Lung (tissue), 12 donors: ENCODE data around the gene RARA. TPM values are rescaled to one million over a fixed set of nuclear protein-coding genes. Genes with fewer than 3 reads are reported as not detected.

Experiments
- ATAC-seq: fragments of 200-7000 bp; cut with Tn5 transposase; one replicate; pipeline ENCODE4 v1.9.1; 2020; ENCODE audit warnings: moderate number of reproducible peaks; ENCODE audit not compliant: insufficient read depth, low FRiP score
- DNase-seq, 3 donors: peaks; one replicate each; pipeline ENCODE4 v3.0.0-alpha.2; 2013 to 2017
- H3K27ac ChIP-seq, 2 donors: one replicate each; pipeline ENCODE4 v1.5.1; 2013; ENCODE audit warnings: mild to moderate bottlenecking in 2 of 2, moderate library complexity in 2 of 2, control low read depth in 1 of 2, inconsistent platforms in 1 of 2, low read depth in 1 of 2, low read length in 1 of 2
- H3K27me3 ChIP-seq, 3 donors: one replicate each; pipeline ENCODE4 v1.5.1; 2013; ENCODE audit warnings: low read length in 2 of 3; ENCODE audit not compliant: control insufficient read depth in 3 of 3, insufficient read depth in 3 of 3
- H3K36me3 ChIP-seq, 4 donors: one replicate each; pipeline ENCODE4 v1.5.1; 2013; ENCODE audit warnings: low read length in 4 of 4, mild to moderate bottlenecking in 1 of 4, moderate library complexity in 1 of 4; ENCODE audit not compliant: control insufficient read depth in 4 of 4, insufficient read depth in 4 of 4
- H3K4me1 ChIP-seq, 5 donors: one replicate each; pipeline ENCODE4 v1.5.1; 2013; ENCODE audit warnings: low read length in 5 of 5, mild to moderate bottlenecking in 2 of 5, moderate library complexity in 1 of 5; ENCODE audit not compliant: control insufficient read depth in 5 of 5, insufficient read depth in 5 of 5
- H3K4me3 ChIP-seq: one replicate; pipeline ENCODE4 v1.5.1; 2013; ENCODE audit warnings: mild to moderate bottlenecking, control low read depth, moderate library complexity
- H3K9ac ChIP-seq, 2 donors: one replicate each; pipeline ENCODE4 v1.5.1; 2013; ENCODE audit warnings: low read length in 2 of 2, control low read depth in 1 of 2; ENCODE audit not compliant: insufficient read depth in 1 of 2
- H3K9me3 ChIP-seq, 4 donors: one replicate each; pipeline ENCODE4 v1.5.1; 2013; ENCODE audit warnings: low read length in 3 of 4, mild to moderate bottlenecking in 1 of 4, moderate library complexity in 1 of 4; ENCODE audit not compliant: control insufficient read depth in 4 of 4, insufficient read depth in 3 of 4
- WGBS, 2 donors: extraction: QIAGEN DNeasy Blood & Tissue Kit; methylation state at CpG; one replicate each; pipeline ENCODE4 v1.1.7; 2013; 5-methylcytosine and 5-hydroxymethylcytosine counted together
- polyA plus RNA-seq, 2 donors: library from polyadenylated mRNA; stranded (reverse); fragments of 200-250 nt; gene quantifications; one replicate each; pipeline ENCODE4 v1.2.1, GENCODE V29; 2013
- total RNA-seq, 2 donors: library from RNA; depleted of rRNA in 1 of 2; stranded (reverse); fragments of >200 nt in 1 of 2; gene quantifications; one replicate each; pipeline ENCODE4 v1.2.1, GENCODE V29; 2014 to 2021
- TF ChIP-seq, protein P1 (sequence below): IDR thresholded peaks from 2 replicates; pipeline ENCODE4 v1.5.1; 2012; ENCODE audit warnings: mild to moderate bottlenecking; ENCODE audit errors: control extremely low read depth, extremely low read depth
- donor health status: control.
- donor health status: control.
- donor health status: Bipolar disorder and iron deficiency.
- donor health status: healthy.
- donor health status: DM: yes; HTN: yes; CAD: no.

Gene RARA
- total and polyA plus RNA-seq, 4 donors = 36.4 to 75.3 (median 50.8) TPM

DNA sequence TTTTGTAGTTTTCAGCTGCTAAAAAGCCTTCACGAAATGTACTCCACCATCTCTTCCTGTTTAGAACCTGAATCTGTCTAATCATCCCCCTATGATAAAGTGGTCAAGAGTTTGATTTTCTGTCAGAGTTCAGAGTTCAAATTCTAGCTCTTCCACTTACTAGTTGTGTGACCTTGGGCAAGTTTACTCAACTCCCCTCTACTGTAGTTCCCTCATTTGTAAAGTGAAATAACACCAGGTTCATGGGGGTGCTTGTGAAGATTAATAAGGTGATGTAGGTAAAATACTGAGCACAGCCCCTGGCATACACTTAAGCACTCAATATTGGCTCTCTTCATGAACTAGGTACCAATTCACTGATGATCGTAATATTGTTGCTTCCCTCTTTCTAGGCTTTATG lies 22.5 kb upstream of the RARA start:
- no peak overlapping the region for H3K9ac ChIP-seq
- ATAC-seq (no peak), DNase-seq (no peak)
- H3K9me3 ChIP-seq = no peaks in the 10 kb centered on the region
- no peaks in the 10 kb centered on the region for H3K27me3 ChIP-seq
- H3K4me3 ChIP-seq = no peak overlapping the region
- WGBS, 2 donors = 91 to 98% methylated on average over 2 of the region's 2 CpGs
- H3K4me1 ChIP-seq = peaks cover 0 to 13% (median 8%) of the 10 kb centered on the region in 5 donors
- peaks cover 0 to 3% (median 3%) of the 10 kb centered on the region in 4 donors for H3K36me3 ChIP-seq
- TF ChIP-seq, protein P1, sequence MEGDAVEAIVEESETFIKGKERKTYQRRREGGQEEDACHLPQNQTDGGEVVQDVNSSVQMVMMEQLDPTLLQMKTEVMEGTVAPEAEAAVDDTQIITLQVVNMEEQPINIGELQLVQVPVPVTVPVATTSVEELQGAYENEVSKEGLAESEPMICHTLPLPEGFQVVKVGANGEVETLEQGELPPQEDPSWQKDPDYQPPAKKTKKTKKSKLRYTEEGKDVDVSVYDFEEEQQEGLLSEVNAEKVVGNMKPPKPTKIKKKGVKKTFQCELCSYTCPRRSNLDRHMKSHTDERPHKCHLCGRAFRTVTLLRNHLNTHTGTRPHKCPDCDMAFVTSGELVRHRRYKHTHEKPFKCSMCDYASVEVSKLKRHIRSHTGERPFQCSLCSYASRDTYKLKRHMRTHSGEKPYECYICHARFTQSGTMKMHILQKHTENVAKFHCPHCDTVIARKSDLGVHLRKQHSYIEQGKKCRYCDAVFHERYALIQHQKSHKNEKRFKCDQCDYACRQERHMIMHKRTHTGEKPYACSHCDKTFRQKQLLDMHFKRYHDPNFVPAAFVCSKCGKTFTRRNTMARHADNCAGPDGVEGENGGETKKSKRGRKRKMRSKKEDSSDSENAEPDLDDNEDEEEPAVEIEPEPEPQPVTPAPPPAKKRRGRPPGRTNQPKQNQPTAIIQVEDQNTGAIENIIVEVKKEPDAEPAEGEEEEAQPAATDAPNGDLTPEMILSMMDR = no peak
- no peak overlapping the region for H3K27ac ChIP-seq

DNA sequence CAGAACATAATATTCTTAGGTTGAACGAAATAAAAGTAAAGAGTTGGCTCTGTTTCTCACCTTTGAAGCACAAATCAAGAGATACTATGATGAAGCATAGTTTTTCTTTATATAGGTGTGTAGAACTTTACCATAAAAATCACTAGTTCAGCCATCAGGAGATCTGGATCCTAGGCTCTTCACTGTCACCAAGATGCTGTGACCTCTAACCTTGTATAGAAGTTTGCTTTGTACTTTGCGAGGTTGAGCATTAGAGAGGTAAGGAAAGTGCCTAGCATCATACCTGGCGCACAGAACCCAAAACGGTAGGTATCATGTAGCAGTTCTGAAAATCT lies 21.9 kb upstream of the RARA start:
- Histone ChIP-seq H3K9me3 (no peaks in the 10 kb centered on the region), H3K27ac (no peak overlapping the region), H3K27me3 (no peaks in the 10 kb centered on the region), H3K9ac (peak overlapping the region in 1 of 2 donors; percentile 53), H3K36me3 (peaks cover 0 to 4% (median 2%) of the 10 kb centered on the region in 4 donors), H3K4me3 (no peak overlapping the region), H3K4me1 (peaks cover 0 to 13% (median 8%) of the 10 kb centered on the region in 5 donors)
- WGBS, 2 donors = 46 to 50% methylated on average over 4 of the region's 4 CpGs
- DNase-seq (no peak), ATAC-seq (no peak)
- TF ChIP-seq, protein P1 = no peak

DNA sequence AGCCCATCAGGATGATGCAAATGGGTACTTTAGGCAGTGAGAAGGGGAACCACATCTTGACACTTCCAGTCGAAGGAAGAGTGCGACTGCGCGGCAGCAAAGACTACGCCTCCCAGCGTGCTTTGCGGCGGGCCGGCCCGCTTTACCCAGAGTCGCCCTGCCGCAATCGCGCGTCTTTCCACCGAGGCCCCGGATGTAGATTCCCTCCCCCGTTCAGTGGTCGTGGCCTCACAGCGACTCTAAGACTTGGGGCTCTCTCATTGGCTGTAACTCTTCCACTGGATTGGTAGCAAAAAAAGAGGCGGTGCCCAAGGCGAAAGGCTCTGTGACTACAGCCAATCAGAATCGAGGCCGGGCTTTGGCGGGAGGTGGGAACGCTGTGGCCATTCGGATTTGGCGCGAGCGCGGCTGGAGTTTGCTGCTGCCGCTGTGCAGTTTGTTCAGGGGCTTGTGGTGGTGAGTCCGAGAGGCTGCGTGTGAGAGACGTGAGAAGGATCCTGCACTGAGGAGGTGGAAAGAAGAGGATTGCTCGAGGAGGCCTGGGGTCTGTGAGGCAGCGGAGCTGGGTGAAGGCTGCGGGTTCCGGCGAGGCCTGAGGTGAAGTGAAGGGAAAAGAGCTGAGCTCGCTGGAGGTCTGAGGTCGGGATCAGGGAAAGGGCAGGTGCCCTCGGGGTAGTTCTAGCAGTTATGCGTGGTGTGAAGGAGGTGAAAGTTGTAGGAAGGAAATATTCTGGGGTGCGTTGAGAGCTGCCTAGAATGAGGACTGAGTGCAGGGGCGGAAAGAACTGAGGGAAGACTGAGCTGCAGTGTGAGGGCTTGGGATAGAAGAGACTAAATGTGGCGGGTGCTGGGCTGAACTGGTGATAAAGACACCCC lies 21.2 kb upstream of the RARA start, which contains the start of gene CDC6:
Gene CDC6, plus strand, starts transcription at position 386 of the 876 bp plus-strand sequence. CDS start 1,542 bp downstream, outside the sequence.
- TF ChIP-seq, protein P1 = no peak
- H3K27me3 ChIP-seq = no peaks in the 10 kb centered on the region
- H3K36me3 ChIP-seq = peaks cover 0 to 4% (median 1%) of the 10 kb centered on the region in 4 donors
- peak within 1 kb of the TSS; percentile 27 for H3K4me3 ChIP-seq
- DNase-seq = peak; percentile 99 to 100 (median 100)
- ATAC-seq = peak; percentile 95
- no peak within 1 kb of the TSS for H3K27ac ChIP-seq
- no peaks in the 10 kb centered on the region for H3K9me3 ChIP-seq
- peak within 1 kb of the TSS in 1 of 2 donors; percentile 73 for H3K9ac ChIP-seq
- WGBS, 2 donors = 1% methylated on average over 47 of the region's 47 CpGs
- H3K4me1 ChIP-seq = peaks cover 0 to 13% (median 8%) of the 10 kb centered on the region in 5 donors
